Smooth muscle cell (in vitro differentiated cells): ENCODE measurements around the gene PRKAG2. TPM values are rescaled to one million over a fixed set of nuclear protein-coding genes. Genes with fewer than 3 reads are reported as not detected.

Experiments used
- DNase-seq: peaks from one replicate; lab custom pipeline; 2025; ENCODE audit not compliant: unreplicated experiment; lab: John Stamatoyannopoulos, UW
- H2AFZ ChIP-seq: fragments of 200-600 bp; sonication (generic); 2 replicates; pipeline ENCODE4 v1.6.0; 2016; ENCODE audit warnings: antibody characterized with exemption, low read depth, mild to moderate bottlenecking
- H3F3A ChIP-seq: fragments of 200-600 bp; sonication (generic); 2 replicates; pipeline ENCODE4 v1.6.0; 2017; ENCODE audit warnings: antibody characterized with exemption, low read depth
- H3K27ac ChIP-seq: fragments of 200-600 bp; sonication (generic); 2 replicates; pipeline ENCODE4 v1.5.1; 2016; ENCODE audit warnings: low read depth, mild to moderate bottlenecking
- H3K27me3 ChIP-seq: fragments of 200-600 bp; sonication (generic); 2 replicates; pipeline ENCODE4 v1.6.1; 2016; ENCODE audit warnings: low read depth, mild to moderate bottlenecking
- H3K36me3 ChIP-seq: fragments of 200-600 bp; sonication (generic); 2 replicates; pipeline ENCODE4 v1.5.1; 2016; ENCODE audit warnings: low read depth
- H3K4me1 ChIP-seq: fragments of 200-600 bp; sonication (generic); 2 replicates; pipeline ENCODE4 v1.5.1; 2016; ENCODE audit warnings: low read depth
- H3K4me2 ChIP-seq: fragments of 200-600 bp; sonication (generic); 2 replicates; pipeline ENCODE4 v1.6.0; 2016; ENCODE audit warnings: mild to moderate bottlenecking
- H3K4me3 ChIP-seq: fragments of 200-600 bp; sonication (generic); 2 replicates; pipeline ENCODE4 v1.5.1; 2016; ENCODE audit warnings: mild to moderate bottlenecking
- H3K79me2 ChIP-seq: fragments of 200-600 bp; sonication (generic); 2 replicates; pipeline ENCODE4 v1.6.0; 2016; ENCODE audit warnings: low read depth, mild to moderate bottlenecking
- H3K9ac ChIP-seq: fragments of 200-600 bp; sonication (generic); 2 replicates; pipeline ENCODE4 v1.6.0; 2016; ENCODE audit warnings: low read depth
- H3K9me3 ChIP-seq: fragments of 200-600 bp; sonication (generic); replicated peaks from 2 replicates; pipeline ENCODE4 v1.5.1; 2016; ENCODE audit warnings: low read depth
- H4K20me1 ChIP-seq: fragments of 200-600 bp; sonication (generic); 2 replicates; pipeline ENCODE4 v1.6.0; 2016; ENCODE audit warnings: low read depth
- CTCF ChIP-seq: fragments of 200-600 bp; sonication (generic); IDR thresholded peaks from 2 replicates; pipeline ENCODE4 v1.5.1; 2017; ENCODE audit warnings: borderline replicate concordance, mild to moderate bottlenecking, antibody characterized with exemption; ENCODE audit not compliant: insufficient read depth, poor library complexity, severe bottlenecking
- WGBS: methylation state at CpG from one replicate; pipeline ENCODE4 v1.1.7; 2016; ENCODE audit warnings: low lambda C conversion rate; 5-methylcytosine and 5-hydroxymethylcytosine counted together
- polyA plus RNA-seq: library from polyadenylated mRNA; unstranded; fragments of >200 nt; fragmentation: Nextera tagmentation; extraction: Ambion mirVana; gene quantifications from 2 replicates; pipeline ENCODE4 v1.2.1, GENCODE V29; 2016
- total RNA-seq: library from RNA; depleted of rRNA; stranded (reverse); fragments of >200 nt; gene quantifications from 2 replicates; pipeline ENCODE4 v1.2.3, GENCODE V29; 2014

Gene PRKAG2
- total and polyA plus RNA-seq, 2 experiments from 2014 or later, result 3.5 to 3.9 TPM

- TF ChIP-seq CTCF, result peak; percentile 80
- Histone ChIP-seq H2AFZ (no peak overlapping the region), H3K9ac (no peak overlapping the region), H3K9me3 (no peaks in the 10 kb centered on the region), H3K36me3 (no peaks in the 10 kb centered on the region), H4K20me1 (no peaks in the 10 kb centered on the region), H3K27ac (no peak overlapping the region), H3F3A (peaks cover 8% of the 10 kb centered on the region), H3K4me2 (no peak overlapping the region), H3K27me3 (peaks cover 7% of the 10 kb centered on the region), H3K4me1 (peaks cover 6% of the 10 kb centered on the region), H3K79me2 (no peaks in the 10 kb centered on the region), H3K4me3 (no peak overlapping the region)
- 52% methylated on average over 9 of the region's 9 CpGs for WGBS
- no peak for DNase-seq
Observed at GRCh38 chr7:151759591-151760042, 117.3 kb downstream of the PRKAG2 start.

GRCh38 chr7:151758622-151759540 lies 118.0 kb downstream of the PRKAG2 start:
- TF ChIP-seq CTCF, result no peak
- 83% methylated on average over 18 of the region's 18 CpGs for WGBS
- no peaks in the 10 kb centered on the region for H3K36me3 ChIP-seq
- no peaks in the 10 kb centered on the region for H3K9me3 ChIP-seq
- no peak overlapping the region for H3K9ac ChIP-seq
- H2AFZ ChIP-seq, result no peak overlapping the region
- peaks cover 7% of the 10 kb centered on the region for H3K27me3 ChIP-seq
- no peak overlapping the region for H3K4me2 ChIP-seq
- H3K4me1 ChIP-seq, result peaks cover 9% of the 10 kb centered on the region
- H4K20me1 ChIP-seq, result no peaks in the 10 kb centered on the region
- H3K27ac ChIP-seq, result no peak overlapping the region
- H3K4me3 ChIP-seq, result no peak overlapping the region
- no peak for DNase-seq
- peaks cover 8% of the 10 kb centered on the region for H3F3A ChIP-seq
- no peaks in the 10 kb centered on the region for H3K79me2 ChIP-seq

DNA sequence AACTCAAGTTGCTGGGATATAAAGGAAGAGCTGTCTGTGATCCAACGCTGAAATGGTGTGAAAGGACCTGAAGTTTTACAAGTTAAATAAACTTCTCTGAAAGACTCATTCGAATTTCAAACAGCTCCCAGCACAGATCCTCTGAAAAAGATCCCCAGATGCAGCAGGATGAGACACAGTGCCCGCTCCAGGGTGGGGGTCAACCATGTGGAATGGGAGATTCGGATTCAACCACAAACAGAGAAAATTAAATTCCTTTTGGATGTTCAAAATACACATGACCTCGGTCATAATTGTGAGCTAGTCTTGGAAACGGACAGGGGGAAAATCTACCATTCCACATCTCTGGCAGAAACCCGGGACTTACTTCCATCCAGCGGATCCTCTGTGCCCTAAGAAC lies 119.6 kb downstream of the PRKAG2 start:
- no peaks in the 10 kb centered on the region for H3K36me3 ChIP-seq
- no peak overlapping the region for H3K9ac ChIP-seq
- H4K20me1 ChIP-seq, result no peaks in the 10 kb centered on the region
- no peak overlapping the region for H3K27ac ChIP-seq
- H3K27me3 ChIP-seq, result no peaks in the 10 kb centered on the region
- TF ChIP-seq CTCF, result no peak
- no peak overlapping the region for H3K4me3 ChIP-seq
- H3K4me1 ChIP-seq, result peaks cover 9% of the 10 kb centered on the region
- H2AFZ ChIP-seq, result no peak overlapping the region
- H3K4me2 ChIP-seq, result no peak overlapping the region
- no peaks in the 10 kb centered on the region for H3K79me2 ChIP-seq
- no peak for DNase-seq
- H3K9me3 ChIP-seq, result no peaks in the 10 kb centered on the region
- peaks cover 8% of the 10 kb centered on the region for H3F3A ChIP-seq
- WGBS, result 60% methylated on average over 8 of the region's 8 CpGs
